Measurements from ENCODE around the gene SRRM4.

Gene SRRM4

DNA sequence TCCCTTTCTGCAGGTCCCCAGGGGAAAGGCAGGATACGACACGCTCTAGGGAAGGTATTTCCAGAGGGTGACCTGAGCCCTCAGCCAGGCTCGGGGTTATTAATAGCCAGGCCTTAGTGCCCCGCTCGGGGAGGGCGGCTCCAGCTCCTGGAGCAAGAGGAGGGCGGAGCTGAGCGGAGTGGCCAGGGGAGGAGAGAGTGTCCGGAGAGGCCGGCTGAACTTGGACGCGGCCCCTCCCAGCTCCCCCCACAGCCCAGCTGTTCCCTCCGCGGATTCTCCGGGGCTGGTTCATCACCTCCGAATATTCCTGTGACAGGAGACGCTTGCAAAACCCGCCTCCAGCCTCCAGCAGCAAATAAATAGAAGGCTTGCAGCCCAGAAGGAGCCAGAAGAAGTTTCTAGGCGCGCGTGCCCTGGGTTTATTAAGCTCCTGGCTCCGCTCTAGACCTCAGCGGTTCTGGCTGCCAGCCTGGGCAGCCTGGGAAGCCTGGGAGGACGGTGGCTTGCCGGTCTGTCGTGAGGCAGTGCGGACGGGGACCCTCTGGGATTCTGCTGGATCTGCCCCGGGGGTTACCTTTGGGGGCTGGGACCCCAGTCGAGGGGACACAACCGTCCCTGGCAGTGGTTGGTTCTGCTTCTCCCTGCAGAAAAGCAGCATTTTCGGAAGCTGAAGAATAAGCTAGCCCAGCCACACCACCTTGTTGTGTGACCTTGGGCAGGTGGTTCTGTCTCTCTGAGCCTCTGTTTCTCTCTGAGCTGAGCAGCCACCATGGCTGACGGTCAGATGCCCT lies 197.4 kb downstream of the SRRM4 start, which contains the start of gene HSPB8:
TSS of gene HSPB8 (plus strand) at position 388 of the 791 bp plus-strand sequence. CDS start at position 770, 382 bp downstream.
- H3K27me3 ChIP-seq = no peaks in the 10 kb centered on the region
- peak; percentile 94 to 99 for DNase-seq
- H3K9me3 ChIP-seq = no peaks in the 10 kb centered on the region
- H3K4me1 ChIP-seq = peaks cover 3 to 59% (median 37%) of the 10 kb centered on the region in 4 donors
- no peaks in the 10 kb centered on the region for H3K36me3 ChIP-seq
- H3K4me3 ChIP-seq = peak within 1 kb of the TSS; percentile 80 to 85
- intact Hi-C loops (cut with DNase I; ENCODE audit: low total_unique reads) = no loop called here
- H3K27ac ChIP-seq = peak within 1 kb of the TSS; percentile 97 to 98
- TF ChIP-seq, protein P1, sequence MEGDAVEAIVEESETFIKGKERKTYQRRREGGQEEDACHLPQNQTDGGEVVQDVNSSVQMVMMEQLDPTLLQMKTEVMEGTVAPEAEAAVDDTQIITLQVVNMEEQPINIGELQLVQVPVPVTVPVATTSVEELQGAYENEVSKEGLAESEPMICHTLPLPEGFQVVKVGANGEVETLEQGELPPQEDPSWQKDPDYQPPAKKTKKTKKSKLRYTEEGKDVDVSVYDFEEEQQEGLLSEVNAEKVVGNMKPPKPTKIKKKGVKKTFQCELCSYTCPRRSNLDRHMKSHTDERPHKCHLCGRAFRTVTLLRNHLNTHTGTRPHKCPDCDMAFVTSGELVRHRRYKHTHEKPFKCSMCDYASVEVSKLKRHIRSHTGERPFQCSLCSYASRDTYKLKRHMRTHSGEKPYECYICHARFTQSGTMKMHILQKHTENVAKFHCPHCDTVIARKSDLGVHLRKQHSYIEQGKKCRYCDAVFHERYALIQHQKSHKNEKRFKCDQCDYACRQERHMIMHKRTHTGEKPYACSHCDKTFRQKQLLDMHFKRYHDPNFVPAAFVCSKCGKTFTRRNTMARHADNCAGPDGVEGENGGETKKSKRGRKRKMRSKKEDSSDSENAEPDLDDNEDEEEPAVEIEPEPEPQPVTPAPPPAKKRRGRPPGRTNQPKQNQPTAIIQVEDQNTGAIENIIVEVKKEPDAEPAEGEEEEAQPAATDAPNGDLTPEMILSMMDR (IDR thresholded peaks at IDR 0.05) = no peak

DNA sequence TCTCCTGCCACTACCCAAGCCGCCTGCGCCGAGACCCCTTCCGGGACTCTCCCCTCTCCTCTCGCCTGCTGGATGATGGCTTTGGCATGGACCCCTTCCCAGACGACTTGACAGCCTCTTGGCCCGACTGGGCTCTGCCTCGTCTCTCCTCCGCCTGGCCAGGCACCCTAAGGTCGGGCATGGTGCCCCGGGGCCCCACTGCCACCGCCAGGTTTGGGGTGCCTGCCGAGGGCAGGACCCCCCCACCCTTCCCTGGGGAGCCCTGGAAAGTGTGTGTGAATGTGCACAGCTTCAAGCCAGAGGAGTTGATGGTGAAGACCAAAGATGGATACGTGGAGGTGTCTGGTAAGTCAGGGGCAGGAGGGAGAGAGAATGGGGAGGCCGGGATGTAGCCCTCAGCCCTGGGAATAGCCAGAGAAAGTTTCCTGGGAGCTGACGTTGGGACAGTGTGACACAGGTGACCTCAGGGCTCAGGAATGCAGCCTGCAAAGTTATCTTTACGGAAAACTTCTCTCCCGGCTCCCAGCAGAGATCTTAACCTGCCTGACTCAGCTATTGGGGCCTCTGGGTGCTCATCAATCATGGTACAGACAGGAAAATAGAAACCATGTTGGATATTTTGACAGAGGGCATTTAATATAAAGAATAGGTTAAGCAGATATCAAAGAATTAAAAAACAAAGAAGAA lies 198.1 kb downstream of the SRRM4 start:
- Histone ChIP-seq H3K36me3 (no peaks in the 10 kb centered on the region), H3K9me3 (no peaks in the 10 kb centered on the region), H3K27ac (peak overlapping the region; percentile 97 to 98), H3K4me3 (peak overlapping the region; percentile 80 to 85), H3K27me3 (no peaks in the 10 kb centered on the region), H3K4me1 (peaks cover 3 to 66% (median 40%) of the 10 kb centered on the region in 4 donors)
- no peak for DNase-seq
- intact Hi-C loops (cut with DNase I; ENCODE audit: low total_unique reads) = no loop called here
- TF ChIP-seq, protein P1 (IDR thresholded peaks at IDR 0.05) = no peak

DNA sequence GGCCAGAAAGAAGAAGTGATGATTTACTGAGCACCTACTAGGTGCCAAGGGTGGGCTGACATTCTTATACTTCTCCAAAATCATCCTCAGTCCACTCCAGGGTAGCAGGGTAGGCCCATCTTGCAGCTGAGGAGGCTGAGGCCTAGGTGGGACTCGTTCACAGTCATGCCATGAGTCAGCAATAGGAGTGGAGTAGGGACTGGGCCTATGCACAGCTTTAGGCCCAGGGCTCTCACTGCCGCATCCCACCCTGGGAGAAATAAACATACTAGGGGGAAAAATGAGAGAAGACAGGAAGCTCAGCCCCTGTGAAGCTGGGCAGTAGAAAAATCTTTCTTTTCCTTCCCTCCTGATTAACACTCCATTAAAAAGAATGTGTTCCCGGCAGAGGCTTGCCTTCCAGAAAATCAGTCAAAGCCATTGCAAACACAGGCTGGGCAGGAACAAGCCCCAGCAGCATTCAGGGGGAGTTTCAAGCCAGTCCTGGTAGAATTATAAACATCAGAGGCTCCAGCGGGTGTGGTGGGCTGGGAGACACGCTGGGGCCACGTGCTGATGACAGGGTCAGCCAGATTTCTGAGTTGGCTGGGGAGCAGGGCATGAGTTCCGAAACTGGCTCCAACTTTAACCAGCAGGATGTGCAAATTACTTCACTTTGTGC lies 199.2 kb downstream of the SRRM4 start:
- DNase-seq = peak; percentile 77 to 85
- TF ChIP-seq, protein P1 (IDR thresholded peaks at IDR 0.05) = no peak
- Histone ChIP-seq H3K4me1 (peaks cover 3 to 69% (median 43%) of the 10 kb centered on the region in 4 donors), H3K4me3 (peak overlapping the region; percentile 80 to 85), H3K27me3 (no peaks in the 10 kb centered on the region), H3K36me3 (no peaks in the 10 kb centered on the region), H3K9me3 (no peaks in the 10 kb centered on the region), H3K27ac (peak overlapping the region; percentile 97 to 98)
- intact Hi-C loops (cut with DNase I; ENCODE audit: low total_unique reads) = no loop called here

DNA sequence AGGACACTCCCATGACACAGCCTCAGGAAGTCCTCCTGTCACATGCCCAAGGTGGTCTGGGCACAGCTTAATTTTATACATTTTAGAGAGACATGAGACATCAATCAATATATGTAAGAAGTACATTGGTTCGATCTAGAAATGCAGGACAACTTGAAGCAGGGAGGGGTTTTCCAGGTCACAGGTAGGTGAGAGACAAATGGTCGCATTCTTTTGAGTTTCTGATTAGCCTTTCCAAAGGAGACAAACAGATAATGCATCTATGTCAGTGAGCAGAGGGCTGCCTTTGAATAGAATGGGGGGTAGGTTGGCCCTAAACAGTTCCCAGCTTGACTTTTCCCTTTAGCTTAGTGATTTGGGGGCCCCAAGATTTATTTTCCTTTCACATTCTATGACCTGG lies 199.9 kb downstream of the SRRM4 start:
- Histone ChIP-seq H3K9me3 (no peaks in the 10 kb centered on the region), H3K36me3 (peaks cover 0 to under 1% (median 0%) of the 10 kb centered on the region in 3 donors)
- intact Hi-C loops (cut with DNase I; ENCODE audit: low total_unique reads) = no loop called here

DNA sequence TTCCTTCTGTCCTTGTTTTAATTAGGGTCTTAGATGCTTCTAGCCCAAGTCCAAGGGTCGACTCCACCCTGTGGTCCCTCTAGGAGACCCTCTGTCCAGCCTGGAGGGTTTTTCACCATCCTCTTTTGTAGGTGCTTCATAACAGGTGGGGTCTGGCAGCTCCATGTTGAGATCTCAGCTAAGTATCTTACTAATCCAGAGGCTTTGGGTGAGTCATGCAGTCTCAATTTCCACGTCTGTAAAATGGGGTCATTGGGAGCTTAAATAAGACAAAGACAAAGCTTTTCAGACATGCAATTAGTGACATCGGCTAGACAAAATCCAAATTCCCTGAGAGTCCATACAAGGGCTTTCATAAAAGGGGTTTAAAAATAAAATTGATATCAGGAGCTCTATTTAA lies 200.6 kb downstream of the SRRM4 start:
- H3K27ac ChIP-seq = peak overlapping the region; percentile 97 to 98
- no peaks in the 10 kb centered on the region for H3K9me3 ChIP-seq
- H3K4me1 ChIP-seq = peaks cover 0 to 74% (median 44%) of the 10 kb centered on the region in 4 donors
- H3K4me3 ChIP-seq = peak overlapping the region; percentile 80 to 85
- no peak for DNase-seq
- no peaks in the 10 kb centered on the region for H3K27me3 ChIP-seq
- intact Hi-C loops (cut with DNase I; ENCODE audit: low total_unique reads) = no loop called here
- TF ChIP-seq, protein P1 (IDR thresholded peaks at IDR 0.05) = no peak
- H3K36me3 ChIP-seq = peaks cover under 1 to 8% (median 2%) of the 10 kb centered on the region in 3 donors

More for the DNA sequence above, 199.9 kb downstream of the SRRM4 start:
- Histone ChIP-seq H3K27me3 (no peaks in the 10 kb centered on the region), H3K4me3 (peak overlapping the region; percentile 80 to 85), H3K4me1 (peaks cover 3 to 72% (median 45%) of the 10 kb centered on the region in 4 donors), H3K27ac (peak overlapping the region; percentile 97 to 98)
- no peak for DNase-seq
- TF ChIP-seq, protein P1 (IDR thresholded peaks at IDR 0.05) = no peak

All from tibial artery (tissue), 4 donors.